Right ventricle myocardium inferior (tissue), 1 donor: ENCODE measurements around the gene DYTN. TPM values are rescaled to one million over a fixed set of nuclear protein-coding genes. Genes with fewer than 3 reads are reported as not detected.

ENCODE experiments used
- ATAC-seq: fragments of 200-7000 bp; cut with Tn5 transposase; one replicate; pipeline ENCODE4 v1.9.1; 2020; ENCODE audit warnings: mild to moderate bottlenecking, moderate library complexity
- DNase-seq: peaks from one replicate; pipeline ENCODE4 v3.0.0; 2021; ENCODE audit errors: missing footprints
- intact Hi-C: fragments of 100-400 bp; cut with DNase I; formaldehyde crosslinking; loops from one replicate; pipeline ENCODE4 v1.11.0; 2022
- total RNA-seq: library from RNA; stranded (reverse); fragmentation: NEBNext Ultra II Directional; extraction: Animal tissue kit (Norgen Biotek cat#: 25700); gene quantifications from one replicate; pipeline ENCODE4 v1.2.1, GENCODE V29; 2021
- donor health status: DM: no; HTN: yes; CAD: no; lungs with severe emphysema.

Gene DYTN
- total RNA-seq, 1 donor from 2014 or later: not detected

DNA sequence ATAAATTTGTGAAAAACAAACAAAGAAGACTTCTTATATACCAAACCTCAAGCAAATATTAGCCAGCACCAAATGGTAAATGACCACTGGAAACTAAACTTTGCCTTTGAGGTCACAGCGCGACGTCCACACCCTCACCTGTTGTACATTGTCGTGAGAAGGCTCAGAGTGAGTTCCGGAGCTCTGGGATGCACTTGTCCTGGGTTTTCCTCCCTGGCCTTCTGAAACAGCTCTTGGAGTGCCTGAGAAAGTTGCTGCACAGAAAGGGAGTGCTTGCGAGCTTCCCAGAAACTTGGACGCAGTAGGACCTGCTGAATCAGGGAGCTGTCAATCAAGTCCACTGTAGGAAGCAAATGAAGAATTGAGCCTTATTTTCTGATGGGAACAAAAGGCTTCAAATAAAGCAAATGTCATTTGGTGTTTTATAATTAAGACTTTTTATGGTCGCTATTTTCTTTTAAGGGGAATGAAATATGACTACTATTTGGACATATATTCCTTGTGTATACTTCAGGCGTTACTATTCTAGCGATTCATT lies 11.0 kb downstream of the DYTN start:
- DNase-seq (no peak), ATAC-seq (no peak)
- intact Hi-C loops: no loop called here

DNA sequence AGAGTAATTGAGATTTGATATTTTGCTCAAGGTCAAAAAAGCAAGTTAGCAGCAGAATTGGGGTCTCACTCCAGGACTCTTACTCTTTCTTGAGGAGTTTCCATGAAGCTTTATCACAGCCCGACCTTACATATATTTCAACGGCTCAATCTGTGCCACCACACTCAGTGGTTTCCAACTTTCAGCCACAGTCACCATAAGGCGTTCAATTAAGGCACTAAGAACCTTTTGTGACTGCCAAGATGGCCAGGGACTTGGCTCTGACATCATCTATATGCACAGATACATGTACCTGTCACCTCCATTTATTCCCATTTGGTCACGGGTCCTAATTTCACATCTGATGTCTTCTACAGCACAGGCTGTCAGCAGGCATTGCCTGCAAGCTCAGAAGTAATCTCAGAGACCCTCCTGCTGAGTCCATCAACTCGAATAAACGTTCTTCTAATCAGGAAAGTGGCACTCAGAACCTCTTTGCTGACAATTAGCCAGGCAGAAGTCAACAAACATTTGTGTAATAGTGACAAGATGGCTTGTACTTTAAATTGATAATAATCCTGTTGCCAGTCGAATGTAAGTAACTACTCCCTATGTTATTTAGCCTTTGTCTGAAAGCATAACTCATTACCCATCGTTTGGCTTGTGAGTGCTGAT lies 16.1 kb downstream of the DYTN start:
- intact Hi-C loops: no loop called here
- DNase-seq: no peak
- no peak for ATAC-seq

DNA sequence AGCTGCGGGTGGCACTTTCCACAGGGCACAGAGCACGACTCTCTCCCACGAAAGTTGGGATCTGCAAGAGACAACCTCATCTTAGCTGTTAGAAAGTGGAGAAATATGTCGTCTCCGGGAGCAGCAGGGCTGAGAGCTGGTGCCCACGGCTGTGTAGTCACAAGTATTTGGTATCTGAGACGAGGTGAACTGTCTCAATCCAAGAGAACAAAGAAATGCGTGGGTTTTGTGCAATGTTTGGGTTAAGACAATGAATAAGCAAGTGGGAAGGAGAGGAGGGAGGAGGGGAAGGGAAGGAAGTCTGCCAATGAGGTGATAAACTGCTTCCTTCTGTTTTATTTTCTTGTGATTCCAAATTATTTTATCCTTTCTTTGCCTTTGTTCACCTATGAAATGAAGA lies 18.0 kb downstream of the DYTN start:
- intact Hi-C loops: no loop called here
- ATAC-seq: no peak
- no peak for DNase-seq

DNA sequence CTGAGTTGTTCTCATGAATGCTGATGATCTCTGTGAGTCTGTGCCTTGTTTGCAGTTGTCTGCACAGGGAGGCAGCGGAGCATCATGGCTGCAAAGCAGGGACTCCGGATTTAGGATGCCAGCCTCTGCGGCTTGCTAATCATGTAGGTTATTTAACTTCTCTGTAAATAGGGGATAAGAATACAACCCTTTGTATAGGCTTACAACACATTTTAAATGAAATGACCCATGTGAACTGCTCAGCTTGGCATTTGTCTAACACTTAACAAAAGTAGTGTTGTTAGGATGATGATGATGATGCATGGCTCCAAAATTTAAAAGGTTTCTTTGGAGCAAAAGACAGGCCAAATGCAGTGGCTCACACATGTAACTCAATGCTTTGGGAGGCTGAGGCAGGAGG lies 19.4 kb downstream of the DYTN start:
- DNase-seq (no peak), ATAC-seq (no peak)
- intact Hi-C loops: no loop called here

DNA sequence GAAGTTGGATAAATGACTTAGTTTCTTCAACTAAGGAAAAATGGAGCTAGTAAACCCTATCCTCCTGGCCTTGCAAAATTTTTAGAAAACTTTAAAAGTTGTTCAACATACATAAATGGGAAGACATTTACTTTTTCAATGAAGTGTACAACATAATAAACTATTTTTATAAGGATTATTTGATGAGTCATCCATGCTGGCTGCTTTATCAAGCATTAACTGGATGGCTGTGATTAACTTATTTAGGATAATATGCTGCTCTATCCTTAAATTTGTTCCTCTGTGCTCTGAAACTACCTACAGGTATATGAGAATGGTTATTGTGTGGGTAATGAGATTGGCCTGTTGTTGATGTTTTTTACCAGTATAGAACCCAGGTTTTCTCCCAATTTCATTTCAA lies 21.3 kb downstream of the DYTN start:
- ATAC-seq (no peak), DNase-seq (no peak)
- intact Hi-C loops: no loop called here

DNA sequence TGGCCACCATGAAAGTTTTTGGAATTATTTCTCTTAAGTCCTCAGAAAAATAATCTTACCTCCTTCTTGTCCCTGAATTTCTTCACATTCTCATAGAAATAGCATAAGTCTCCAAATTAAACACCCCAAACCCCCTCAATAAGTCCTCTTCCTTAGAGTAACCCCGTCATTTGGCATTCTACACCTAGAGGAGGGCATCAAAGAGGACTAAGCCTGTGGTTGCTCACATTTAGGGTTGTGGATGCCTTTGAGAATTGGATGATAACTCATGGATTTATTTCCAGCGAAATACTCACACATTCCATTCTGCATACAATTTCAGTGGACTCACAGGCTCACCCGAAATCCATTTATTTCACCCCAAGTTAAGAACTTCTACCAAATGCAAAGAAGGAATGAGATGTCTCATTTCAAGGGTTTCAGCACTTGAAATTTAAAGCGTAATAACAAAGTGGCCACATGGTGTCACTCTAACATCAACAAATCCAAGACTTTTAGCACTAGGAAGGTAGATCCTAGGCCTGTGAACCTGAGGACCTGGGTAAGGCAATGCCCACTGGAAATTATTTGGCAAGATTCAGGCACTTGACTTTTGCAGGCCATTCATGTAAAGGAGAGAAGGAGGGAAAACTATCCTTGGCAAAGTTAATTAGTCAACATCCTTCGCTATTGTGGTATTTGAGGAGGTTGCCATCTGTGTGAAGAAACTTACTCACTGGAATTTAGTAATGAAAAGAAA lies 24.6 kb downstream of the DYTN start:
- intact Hi-C loops: loop anchor here (2.0 to 5.0 kb wide), 2 partner anchors 89 to 779 kb away; no protein-coding TSS in a partner anchor
- ATAC-seq (no peak), DNase-seq (no peak)

DNA sequence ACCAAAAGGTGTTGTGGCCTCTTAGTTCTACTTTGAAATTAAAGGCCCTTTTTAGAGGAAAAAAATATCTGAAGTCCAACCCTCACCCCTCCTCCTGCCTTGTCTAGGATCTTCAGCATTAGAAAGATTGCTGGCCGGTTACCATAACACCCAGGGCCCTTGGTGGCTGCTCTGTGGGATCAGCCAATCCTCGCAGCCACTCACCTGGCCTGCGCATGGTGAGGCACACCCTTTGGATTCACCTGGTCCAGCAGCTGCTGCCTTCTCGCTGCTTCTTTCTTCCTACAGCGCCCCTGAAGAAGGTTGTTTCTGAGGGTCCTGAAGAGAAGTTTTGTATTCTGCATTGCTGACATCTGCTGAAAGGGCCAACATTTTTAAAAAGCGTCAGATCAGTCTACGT lies 25.2 kb downstream of the DYTN start:
- intact Hi-C loops: loop anchor here (2.0 to 5.0 kb wide), 2 partner anchors 89 to 780 kb away; no protein-coding TSS in a partner anchor
- DNase-seq (no peak), ATAC-seq (no peak)

DNA sequence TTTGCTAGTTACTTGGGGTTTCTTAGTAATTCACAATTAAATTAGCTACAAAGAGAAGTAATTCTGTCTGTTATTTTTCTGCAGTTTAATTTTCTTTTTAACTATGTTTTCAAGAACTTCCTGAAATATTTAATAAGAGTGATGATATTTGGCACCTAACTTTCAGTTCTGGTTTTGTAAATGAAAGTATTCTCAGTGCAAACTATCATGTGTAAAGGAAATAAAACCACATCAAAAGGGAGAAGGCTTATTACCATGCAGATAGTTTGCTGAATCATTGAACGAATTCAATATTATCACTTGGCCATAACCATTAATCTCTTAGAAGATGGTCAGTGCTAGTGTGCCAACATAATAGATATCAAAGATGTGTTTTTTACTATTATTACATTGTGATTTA lies 29.2 kb downstream of the DYTN start:
- DNase-seq (no peak), ATAC-seq (no peak)
- intact Hi-C loops: no loop called here

DNA sequence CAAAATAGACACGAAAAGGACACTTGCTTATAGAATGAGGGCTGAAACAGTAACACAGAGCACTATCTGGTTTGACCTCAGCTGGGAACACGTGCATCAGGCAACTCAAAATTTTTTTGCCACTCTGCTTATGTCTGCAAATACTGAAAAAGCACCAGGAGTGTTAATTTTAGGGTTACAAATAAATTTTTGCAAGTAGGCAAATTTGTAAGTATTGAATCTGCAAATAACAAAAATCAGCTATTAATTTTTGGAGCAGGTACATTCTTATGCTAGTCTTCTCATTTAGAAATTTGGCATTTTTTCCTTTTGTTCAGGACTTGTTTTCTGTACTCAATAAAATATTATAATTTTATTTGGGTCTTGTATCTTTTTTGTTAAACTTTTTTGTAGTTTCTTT lies 29.7 kb downstream of the DYTN start:
- intact Hi-C loops: no loop called here
- no peak for DNase-seq
- ATAC-seq: no peak

DNA sequence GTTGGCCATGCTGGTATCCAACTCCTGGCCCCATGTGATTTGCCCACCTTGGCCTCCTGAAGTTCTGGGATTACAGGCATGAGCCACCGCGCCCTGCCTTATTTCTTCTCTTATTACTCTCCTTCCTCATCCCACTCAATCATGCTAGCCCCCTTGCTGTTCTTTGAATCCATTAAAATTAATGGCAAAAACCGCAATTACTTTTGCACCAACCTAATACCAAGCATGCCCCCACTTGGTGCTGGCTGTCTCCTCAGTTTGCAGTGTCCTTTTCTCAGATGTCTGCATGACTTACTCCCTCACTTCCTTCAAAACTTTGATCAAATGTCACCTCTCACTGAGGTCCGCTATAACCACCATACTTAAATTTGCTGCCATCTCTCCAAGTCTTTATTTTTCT lies 34.6 kb downstream of the DYTN start:
- no peak for DNase-seq
- ATAC-seq: no peak
- intact Hi-C loops: no loop called here

DNA sequence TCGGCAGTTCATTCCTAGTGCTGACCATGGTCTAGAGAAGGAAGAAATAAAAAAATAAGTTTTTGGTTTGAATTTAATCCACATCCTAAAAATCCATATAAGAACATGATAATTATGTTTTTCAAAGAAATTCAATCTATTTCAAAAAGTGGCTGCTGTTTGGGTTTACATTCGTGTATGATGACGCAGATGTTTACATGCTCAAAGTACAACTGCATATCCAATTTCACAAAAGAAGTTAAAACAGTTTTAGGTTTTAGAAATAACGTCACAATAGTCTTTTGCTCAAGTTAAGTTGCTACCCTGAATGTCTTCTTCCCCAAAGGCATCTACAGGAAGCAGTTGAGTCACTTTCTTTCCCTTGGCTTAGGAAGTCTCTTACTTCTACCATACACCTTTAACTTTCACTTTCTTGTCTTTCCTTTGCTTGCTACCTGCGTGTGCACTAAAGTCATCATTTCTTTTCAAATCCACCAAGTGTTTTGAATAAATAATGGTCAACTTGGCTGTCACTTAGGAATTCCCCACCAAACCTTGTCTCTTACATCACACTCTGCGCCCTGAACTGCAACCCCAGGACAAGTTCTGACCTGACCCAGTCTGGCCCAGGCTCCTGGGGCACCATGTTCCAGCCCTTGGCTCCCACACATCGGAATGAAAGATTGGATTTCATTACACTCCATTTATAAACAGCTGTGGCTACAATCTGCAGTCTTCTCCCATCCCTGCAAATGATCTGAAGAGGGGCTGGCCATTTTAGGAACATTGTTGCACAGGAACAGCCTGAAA lies 47.5 kb downstream of the DYTN start:
- ATAC-seq: no peak
- no peak for DNase-seq
- intact Hi-C loops: no loop called here

DNA sequence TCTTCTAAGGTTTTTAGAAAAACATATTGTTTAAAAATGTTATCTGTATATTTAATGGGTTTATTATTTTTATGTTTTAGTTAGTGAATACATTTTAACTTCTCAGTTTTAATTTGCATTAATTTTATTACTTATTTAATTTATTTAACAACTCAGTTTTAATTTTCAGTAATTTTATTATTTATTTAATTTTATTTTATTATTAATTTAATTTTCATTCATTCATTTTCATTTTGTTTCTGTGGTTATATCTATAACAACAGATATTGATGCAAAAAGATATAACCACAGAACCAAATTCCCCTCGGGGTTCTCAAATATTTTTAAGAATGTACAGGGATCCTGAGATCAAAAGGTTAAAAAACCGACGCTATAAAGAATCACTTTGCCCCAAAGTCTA lies 52.9 kb downstream of the DYTN start:
- no peak for ATAC-seq
- intact Hi-C loops: no loop called here
- no peak for DNase-seq

DNA sequence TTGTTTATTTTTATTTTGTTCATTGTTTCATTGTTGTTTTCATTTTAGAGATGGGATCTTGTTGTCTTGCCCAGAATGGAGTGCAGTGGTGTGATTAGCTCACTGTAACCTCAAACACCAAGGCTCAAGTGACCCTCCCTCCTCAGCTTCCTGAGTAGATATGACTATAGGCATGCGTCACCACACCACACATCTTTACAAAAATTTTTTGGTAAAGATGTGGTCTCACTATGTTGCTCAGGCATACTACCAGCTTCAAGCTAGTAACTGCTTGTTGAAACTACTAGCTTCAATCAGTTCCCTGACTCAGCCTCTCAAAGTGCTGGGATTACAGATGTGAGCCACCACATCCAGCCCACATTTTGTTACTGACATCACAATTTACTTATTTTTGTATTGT lies 61.1 kb downstream of the DYTN start:
- ATAC-seq: no peak
- no peak for DNase-seq
- intact Hi-C loops: no loop called here

DNA sequence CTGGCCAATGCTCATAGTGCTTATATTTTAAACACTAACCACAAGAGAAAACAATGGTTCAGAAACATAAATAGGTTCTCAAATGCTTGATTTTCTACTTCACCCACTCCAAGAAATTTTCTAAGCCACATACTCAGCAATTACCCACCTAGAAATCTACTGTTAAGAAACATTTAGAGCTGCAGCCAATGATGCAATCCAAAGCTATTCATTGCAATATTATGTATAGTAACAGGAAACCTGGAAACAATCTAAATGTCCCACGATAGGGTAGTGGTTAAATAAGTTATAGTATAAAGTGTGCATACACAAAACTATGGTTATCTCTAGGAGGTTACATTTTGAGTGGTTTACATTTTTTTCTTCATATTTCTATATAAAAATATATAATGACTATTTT lies 70.2 kb downstream of the DYTN start:
- no peak for DNase-seq
- intact Hi-C loops: no loop called here
- no peak for ATAC-seq

DNA sequence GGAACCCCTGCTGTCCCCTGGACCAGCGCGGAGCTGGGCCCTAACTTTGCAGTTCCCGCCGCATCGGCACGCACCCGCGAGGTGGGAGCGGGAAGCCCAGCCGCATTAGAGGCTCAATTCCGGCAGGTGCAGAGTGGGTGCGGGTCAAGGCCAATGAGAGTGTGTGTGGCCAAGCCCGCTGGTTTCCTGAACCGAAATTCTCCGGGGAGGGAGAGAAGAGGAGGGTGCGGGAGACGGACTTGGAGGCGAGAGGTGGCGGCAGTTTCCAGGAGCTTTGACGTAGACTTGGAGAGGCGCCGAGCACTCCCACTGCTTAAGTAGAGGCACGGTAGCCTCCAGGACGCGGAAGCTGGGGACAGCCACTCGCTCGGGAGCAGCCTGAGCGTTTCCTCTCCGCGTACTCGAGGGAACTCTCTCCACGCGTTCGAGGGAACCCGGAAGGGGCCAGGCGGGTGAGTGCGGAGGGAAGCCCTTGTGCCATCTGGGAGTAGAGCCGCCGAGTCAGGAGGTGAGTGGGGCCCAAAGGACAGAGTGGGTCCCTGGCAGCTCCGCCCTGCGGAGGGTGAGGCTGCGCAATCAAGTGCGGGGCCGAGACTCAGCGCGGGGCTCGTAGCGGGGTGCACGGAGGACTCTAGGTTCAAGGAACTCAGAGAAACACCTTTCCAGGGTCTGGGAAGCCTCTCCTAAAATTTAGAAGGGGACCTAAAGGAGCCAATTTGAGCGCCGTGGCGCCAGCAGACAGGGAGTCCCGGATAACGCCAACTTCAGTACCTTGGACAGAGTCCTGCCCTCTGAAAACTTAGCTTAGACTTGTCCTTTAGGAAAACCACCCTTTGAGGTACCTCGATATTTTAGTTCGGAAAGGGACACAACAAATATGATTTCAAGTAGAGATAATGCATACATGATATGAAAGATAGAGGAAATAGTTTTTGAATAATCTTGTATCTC lies 75.8 kb downstream of the DYTN start, which contains the start of gene FAM237A:
TSS of gene FAM237A (plus strand) at position 413 of the 951 bp plus-strand sequence. CDS start 1,750 bp downstream, outside the sequence.
- intact Hi-C loops: no loop called here
- ATAC-seq (no peak), DNase-seq (peak; percentile 67)

DNA sequence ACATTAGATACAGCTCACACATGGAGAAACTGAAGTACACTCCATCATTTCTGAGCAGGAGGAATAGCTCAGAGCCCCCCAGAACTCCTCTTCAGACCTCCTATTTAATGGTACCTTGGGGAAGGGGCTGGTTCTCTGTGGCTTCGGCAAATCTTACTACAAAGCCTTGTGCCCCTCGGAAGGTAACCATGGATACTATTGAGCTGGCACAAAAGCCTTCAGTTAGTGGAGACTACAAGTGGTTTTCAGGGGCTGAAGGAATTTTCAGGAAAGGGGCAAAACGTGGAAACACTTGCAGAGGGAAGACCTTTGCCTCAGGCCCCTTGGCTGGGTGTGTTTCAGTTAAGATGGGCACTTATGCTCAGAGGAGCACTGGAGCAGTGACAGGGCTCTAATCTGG lies 77.0 kb downstream of the DYTN start:
- intact Hi-C loops: no loop called here
- DNase-seq: no peak
- no peak for ATAC-seq

DNA sequence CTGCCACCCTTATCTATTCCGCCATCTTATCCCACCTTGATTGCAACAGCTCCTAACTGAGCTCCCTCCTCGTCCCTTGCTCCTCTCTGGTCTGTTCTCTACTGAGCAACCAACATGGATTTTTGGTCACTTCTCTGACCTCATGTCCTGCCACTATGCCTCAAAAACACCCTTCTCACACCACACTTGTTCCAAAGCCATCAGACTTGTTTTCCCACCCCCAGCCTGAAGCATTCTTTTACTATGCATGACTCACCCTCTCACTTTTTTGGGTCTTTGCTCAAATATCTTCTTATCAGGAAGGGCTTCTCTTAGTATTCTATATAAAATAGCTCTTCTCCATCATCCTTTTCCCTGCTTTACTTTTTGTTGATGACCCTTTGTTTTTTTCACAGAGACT lies 78.6 kb downstream of the DYTN start:
- intact Hi-C loops: no loop called here
- ATAC-seq (no peak), DNase-seq (no peak)

DNA sequence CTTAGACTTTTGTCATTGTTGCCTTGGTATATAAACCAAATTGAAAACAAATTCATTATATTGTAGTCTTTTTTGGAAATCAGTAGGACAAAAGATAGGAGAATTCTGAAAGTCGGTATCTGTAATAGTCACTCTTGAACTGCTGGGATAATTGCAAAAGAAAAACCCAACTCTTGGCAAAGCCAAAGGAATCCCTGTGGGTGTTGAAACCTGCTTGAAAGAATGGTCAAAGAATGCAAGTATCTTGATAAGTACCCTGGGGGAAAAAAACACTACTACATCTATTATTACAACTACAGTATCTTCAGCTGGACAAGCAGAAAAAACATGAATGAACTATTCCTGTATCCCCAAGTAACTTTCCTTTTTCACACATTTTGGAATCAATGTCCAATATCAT lies 83.2 kb downstream of the DYTN start:
- intact Hi-C loops: no loop called here
- DNase-seq (no peak), ATAC-seq (no peak)
